SW 1271 (cell line): ENCODE data around the gene NKX1-2.
"Not testable (repeated sequence)": the region's sequence is repeated elsewhere in the genome, so short reads cannot be mapped to it uniquely, and the experiment has no call there.

Experiments used
- DNase-seq, 2 experiments: peaks; one replicate each; lab custom pipeline; 2025; lab: John Stamatoyannopoulos, UW

Gene NKX1-2

GRCh38 chr10:124449170-124450011, 444 bp downstream of the NKX1-2 start:
- DNase-seq = no peak

- no peak for DNase-seq
These were observed 1.1 kb downstream of the NKX1-2 start for GRCh38 chr10:124448696-124449169.

GRCh38 chr10:124447751-124448466, 1.9 kb downstream of the NKX1-2 start:
- DNase-seq = no peak

GRCh38 chr10:124446830-124447750, 2.7 kb downstream of the NKX1-2 start:
- no peak for DNase-seq

DNA sequence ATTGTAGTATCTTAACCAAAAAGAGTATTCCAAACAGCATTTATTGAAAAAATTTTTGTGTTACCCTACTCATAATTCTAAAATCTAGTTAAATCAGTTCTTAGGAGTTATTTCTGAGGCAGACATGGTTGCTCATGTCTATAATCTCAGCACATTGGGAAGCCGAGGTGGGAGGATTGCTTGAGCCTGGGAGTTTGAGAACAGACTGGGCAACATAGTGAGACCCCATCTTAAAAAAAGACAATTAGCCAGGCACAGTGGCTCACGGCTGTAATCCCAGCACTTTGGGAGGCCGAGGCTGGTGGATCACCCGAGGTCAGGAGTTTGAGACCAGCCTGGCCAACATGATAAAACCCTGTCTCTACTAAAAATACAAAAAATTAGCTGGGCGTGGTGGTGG, 8.1 kb downstream of the NKX1-2 start:
- DNase-seq = not testable (repeated sequence)

- no peak for DNase-seq
These were observed 13.6 kb downstream of the NKX1-2 start for GRCh38 chr10:124436191-124436638.

GRCh38 chr10:124435683-124436082, 14.2 kb downstream of the NKX1-2 start:
- not testable (repeated sequence) for DNase-seq

GRCh38 chr10:124433461-124433860, 16.4 kb downstream of the NKX1-2 start:
- DNase-seq = no peak

GRCh38 chr10:124430077-124430476, 19.8 kb downstream of the NKX1-2 start:
- no peak for DNase-seq

DNA sequence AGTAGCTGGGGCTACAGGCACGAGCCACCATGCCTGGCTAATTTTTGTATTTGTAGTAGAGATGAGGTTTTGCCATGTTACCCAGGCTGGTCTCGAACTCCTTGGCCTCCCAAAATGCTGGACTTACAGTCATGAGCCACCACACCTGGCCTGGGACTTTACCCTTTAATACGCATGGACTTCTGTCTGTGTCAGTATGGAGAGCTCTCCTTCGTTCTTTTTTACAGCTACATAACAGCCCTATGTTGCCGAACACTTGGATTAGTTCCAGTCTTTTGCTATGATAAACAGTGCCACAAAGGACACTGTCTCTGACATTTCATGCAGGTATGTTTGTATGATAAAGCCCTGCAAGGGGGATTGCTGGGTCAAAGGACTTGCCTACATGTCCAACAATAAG, 20.3 kb downstream of the NKX1-2 start:
- no peak for DNase-seq

- no peak for DNase-seq
These were observed 21.5 kb downstream of the NKX1-2 start for GRCh38 chr10:124428207-124428777.

DNA sequence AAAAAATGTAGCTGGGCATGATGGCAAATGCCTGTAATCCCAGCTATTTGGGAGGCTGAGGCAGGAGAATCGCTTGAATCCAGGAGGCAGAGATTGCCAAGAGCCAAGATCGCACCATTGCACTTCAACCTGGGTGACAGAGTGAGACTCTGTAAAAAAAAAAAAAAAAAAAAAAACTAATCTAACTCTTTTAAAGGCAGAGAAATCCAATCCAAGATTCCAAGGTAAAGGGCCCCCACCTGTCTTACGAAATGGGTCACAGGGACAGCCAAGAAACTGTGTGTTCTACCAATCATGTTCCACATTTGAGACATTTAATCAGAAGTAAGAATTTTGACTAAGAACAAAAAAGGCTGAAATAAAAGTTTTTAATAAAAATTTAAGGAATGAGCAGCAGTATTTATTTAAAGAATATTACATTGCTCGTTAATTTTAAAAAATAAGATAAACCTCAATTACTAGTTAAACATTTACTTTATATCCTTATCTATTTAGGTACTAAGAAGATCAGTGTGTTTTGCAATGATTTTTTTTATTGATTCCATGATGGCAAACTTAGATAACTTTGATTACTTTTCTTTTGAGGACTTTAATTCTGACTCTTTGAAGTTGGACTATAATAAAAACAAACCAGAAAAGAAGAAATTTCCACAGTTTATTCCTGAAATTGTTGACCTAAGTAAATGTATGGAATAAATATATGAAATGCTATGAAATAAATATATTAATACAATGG, 24.4 kb downstream of the NKX1-2 start:
- no peak for DNase-seq

DNA sequence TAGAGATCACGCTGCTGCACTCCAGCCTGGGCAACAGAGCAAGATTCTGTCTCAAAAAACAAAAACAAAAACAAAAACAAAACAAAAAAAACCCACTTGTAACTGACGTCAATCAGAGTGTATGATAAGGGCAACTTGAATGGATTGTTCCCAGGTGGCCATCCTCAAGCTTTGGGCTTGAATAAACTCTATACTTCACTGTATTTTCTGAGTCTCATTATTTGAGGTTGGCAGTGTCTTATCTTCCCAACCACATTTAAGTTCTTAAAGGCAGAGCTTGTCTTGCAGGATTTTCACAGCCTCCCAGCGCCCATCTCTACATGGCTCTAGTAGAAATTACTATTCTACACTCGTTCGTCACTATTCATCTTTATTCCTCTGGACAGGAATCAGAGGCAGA, 26.0 kb downstream of the NKX1-2 start:
- DNase-seq = no peak

DNA sequence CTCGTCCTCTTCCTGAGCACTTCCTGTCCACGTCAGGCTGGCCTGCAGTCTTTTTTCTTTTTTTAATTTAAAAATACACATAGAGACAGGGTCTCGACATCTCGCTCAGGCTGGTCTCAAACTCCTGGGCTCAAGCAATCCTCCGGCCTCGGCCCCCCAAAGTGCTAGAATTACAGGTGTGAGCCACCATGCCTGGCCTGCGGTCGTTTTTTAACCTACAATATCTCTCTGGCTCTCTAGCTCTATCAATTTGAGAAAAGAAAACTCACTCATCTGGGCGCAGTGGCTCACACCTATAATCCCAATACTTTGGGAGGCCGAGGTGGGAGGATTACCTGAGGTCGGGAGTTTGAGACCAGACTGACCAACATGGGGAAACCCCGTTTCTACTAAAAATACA, 27.1 kb downstream of the NKX1-2 start:
- no peak for DNase-seq

GRCh38 chr10:124420254-124420653, 29.6 kb downstream of the NKX1-2 start:
- DNase-seq = no peak

GRCh38 chr10:124419635-124420034, 30.2 kb downstream of the NKX1-2 start:
- DNase-seq = no peak

- DNase-seq = peak; percentile 71 to 88
These were observed 30.9 kb downstream of the NKX1-2 start, which contains the start of gene OAT for GRCh38 chr10:124418726-124419501. Gene OAT, minus strand, starts transcription at chr10:124418923. Its CDS starts 6,752 bp downstream, at chr10:124412171.

DNA sequence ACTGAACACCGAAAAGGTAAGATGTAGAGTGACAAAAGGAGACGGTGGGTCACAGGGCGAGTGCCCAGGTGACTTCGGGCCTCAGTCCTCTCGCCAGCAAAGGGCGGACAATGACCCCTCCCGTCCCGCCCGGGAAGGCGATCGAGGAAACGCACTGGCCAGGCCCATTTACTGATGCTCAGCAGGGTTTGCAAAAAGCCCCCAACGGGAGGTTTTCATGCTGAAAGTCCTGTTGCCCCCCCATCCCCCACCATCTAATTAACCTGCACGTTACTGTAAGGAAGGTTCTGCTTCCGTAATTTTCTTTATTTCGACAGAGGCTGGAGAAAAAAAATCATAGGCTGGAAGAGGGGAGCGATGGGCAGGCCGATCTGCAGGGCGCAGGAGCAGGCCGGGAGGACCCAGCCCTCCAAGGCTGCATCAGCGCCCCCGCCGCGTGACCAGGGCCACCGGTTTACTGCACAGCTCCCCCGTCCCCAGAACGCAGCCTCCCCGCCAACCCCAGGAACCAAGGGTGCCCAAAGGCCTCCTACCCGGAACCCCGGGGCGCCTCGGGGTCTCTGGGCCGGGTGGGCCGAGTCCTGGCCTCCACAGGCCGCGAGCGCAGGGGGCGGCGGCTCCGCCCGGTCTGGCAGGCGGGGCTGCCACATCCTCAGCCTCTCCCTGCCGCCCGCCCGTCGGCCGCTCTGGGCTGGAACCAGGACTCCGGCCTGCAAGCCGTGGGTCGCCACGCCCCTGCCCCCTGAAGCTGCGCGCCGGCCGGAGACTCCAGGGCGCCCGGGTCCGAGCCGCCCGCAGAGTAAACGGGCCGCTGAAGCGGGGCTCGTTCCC, 31.7 kb downstream of the NKX1-2 start:
- peak; percentile 36 to 52 for DNase-seq

DNA sequence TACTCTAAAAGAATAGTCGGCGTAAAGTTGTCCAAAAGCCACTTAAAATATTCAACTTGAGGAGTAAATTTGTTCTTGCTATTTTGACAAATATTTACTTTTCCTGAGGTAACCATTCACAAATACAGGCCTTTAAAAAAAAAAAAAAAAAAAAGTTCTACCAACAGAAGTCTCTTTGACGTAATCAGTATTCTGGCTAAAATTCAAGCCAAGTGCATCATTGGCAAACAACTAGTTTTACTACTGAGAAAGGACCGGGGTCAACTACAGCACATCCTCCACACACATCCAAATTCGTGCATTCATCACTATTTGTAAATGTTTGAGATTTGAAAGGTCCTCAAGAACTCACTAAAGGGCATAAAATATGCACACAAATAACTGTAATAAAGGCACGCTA, 33.1 kb downstream of the NKX1-2 start:
- no peak for DNase-seq
